ENCODE data around the gene NOTCH2.
"Not testable (repeated sequence)": the region's sequence is repeated elsewhere in the genome, so short reads cannot be mapped to it uniquely, and the experiment has no call there.

The NOTCH2 gene

GRCh38 chr1:120112212-120112611 lies 42.8 kb upstream of the NOTCH2 start:
- TF ChIP-seq PRDM10 (tag by site-specific recombination; IDR thresholded peaks at IDR 0.05): peak; percentile 59
- CTCF ChIA-PET, POLR2A ChIA-PET: not testable (repeated sequence)

GRCh38 chr1:120111771-120112170 lies 42.3 kb upstream of the NOTCH2 start:
- H3K9me3 ChIP-seq (ENCODE audit: control insufficient read depth, insufficient read depth, low read depth, low read length); CTCF ChIA-PET: not testable (repeated sequence)

More at GRCh38 chr1:120112212-120112611, 42.8 kb upstream of the NOTCH2 start:
- not testable (repeated sequence) for H3K4me1 ChIP-seq (ENCODE audit: control insufficient read depth, insufficient read depth, low read length); H3K4me3 ChIP-seq (ENCODE audit: low read depth, low read length); H3K36me3 ChIP-seq (ENCODE audit: control insufficient read depth in 2 of 2, insufficient read depth in 1 of 2, low read length in 2 of 2); H3K27ac ChIP-seq (ENCODE audit: extremely low read depth, low read depth, low read length); H3K9me3 ChIP-seq (ENCODE audit: control insufficient read depth, insufficient read depth, low read depth, low read length)

GRCh38 chr1:120111008-120111407 lies 41.5 kb upstream of the NOTCH2 start:
- H3K27ac ChIP-seq (ENCODE audit: extremely low read depth, low read depth, low read length); POLR2A ChIA-PET; H3K36me3 ChIP-seq (ENCODE audit: control insufficient read depth in 2 of 2, insufficient read depth in 1 of 2, low read length in 2 of 2); CTCF ChIA-PET; H3K4me3 ChIP-seq (ENCODE audit: low read depth, low read length); H3K9me3 ChIP-seq (ENCODE audit: control insufficient read depth, insufficient read depth, low read depth, low read length); H3K4me1 ChIP-seq (ENCODE audit: control insufficient read depth, insufficient read depth, low read length): not testable (repeated sequence)

More at GRCh38 chr1:120111771-120112170, 42.3 kb upstream of the NOTCH2 start:
- H3K27ac ChIP-seq (ENCODE audit: extremely low read depth, low read depth, low read length); H3K4me3 ChIP-seq (ENCODE audit: low read depth, low read length); POLR2A ChIA-PET; H3K36me3 ChIP-seq (ENCODE audit: control insufficient read depth in 2 of 2, insufficient read depth in 1 of 2, low read length in 2 of 2); H3K4me1 ChIP-seq (ENCODE audit: control insufficient read depth, insufficient read depth, low read length): not testable (repeated sequence)

GRCh38 chr1:120109656-120110055 lies 40.2 kb upstream of the NOTCH2 start:
- H3K4me3 ChIP-seq (ENCODE audit: low read depth, low read length); H3K9me3 ChIP-seq (ENCODE audit: control insufficient read depth, insufficient read depth, low read depth, low read length); H3K4me1 ChIP-seq (ENCODE audit: control insufficient read depth, insufficient read depth, low read length); POLR2A ChIA-PET; H3K36me3 ChIP-seq (ENCODE audit: control insufficient read depth in 2 of 2, insufficient read depth in 1 of 2, low read length in 2 of 2); CTCF ChIA-PET; H3K27ac ChIP-seq (ENCODE audit: extremely low read depth, low read depth, low read length): not testable (repeated sequence)

- CTCF ChIA-PET: not testable (repeated sequence)
Measured at GRCh38 chr1:120109180-120109579, 39.7 kb upstream of the NOTCH2 start.

GRCh38 chr1:120105288-120105687 lies 35.8 kb upstream of the NOTCH2 start:
- H3K27ac ChIP-seq (ENCODE audit: extremely low read depth, low read depth, low read length); POLR2A ChIA-PET; CTCF ChIA-PET: not testable (repeated sequence)

More at GRCh38 chr1:120109180-120109579, 39.7 kb upstream of the NOTCH2 start:
- H3K36me3 ChIP-seq (ENCODE audit: control insufficient read depth in 2 of 2, insufficient read depth in 1 of 2, low read length in 2 of 2); H3K27ac ChIP-seq (ENCODE audit: extremely low read depth, low read depth, low read length); H3K9me3 ChIP-seq (ENCODE audit: control insufficient read depth, insufficient read depth, low read depth, low read length); POLR2A ChIA-PET; H3K4me1 ChIP-seq (ENCODE audit: control insufficient read depth, insufficient read depth, low read length); H3K4me3 ChIP-seq (ENCODE audit: low read depth, low read length): not testable (repeated sequence)

GRCh38 chr1:120103768-120104167 lies 34.3 kb upstream of the NOTCH2 start:
- CTCF ChIA-PET; H3K27ac ChIP-seq (ENCODE audit: extremely low read depth, low read depth, low read length); POLR2A ChIA-PET; H3K4me1 ChIP-seq (ENCODE audit: control insufficient read depth, insufficient read depth, low read length); H3K4me3 ChIP-seq (ENCODE audit: low read depth, low read length); H3K9me3 ChIP-seq (ENCODE audit: control insufficient read depth, insufficient read depth, low read depth, low read length); H3K36me3 ChIP-seq (ENCODE audit: control insufficient read depth in 2 of 2, insufficient read depth in 1 of 2, low read length in 2 of 2): not testable (repeated sequence)

More at GRCh38 chr1:120105288-120105687, 35.8 kb upstream of the NOTCH2 start:
- H3K4me3 ChIP-seq (ENCODE audit: low read depth, low read length); H3K9me3 ChIP-seq (ENCODE audit: control insufficient read depth, insufficient read depth, low read depth, low read length); H3K4me1 ChIP-seq (ENCODE audit: control insufficient read depth, insufficient read depth, low read length); H3K36me3 ChIP-seq (ENCODE audit: control insufficient read depth in 2 of 2, insufficient read depth in 1 of 2, low read length in 2 of 2): not testable (repeated sequence)

GRCh38 chr1:120101593-120101992 lies 32.1 kb upstream of the NOTCH2 start:
- H3K9me3 ChIP-seq (ENCODE audit: control insufficient read depth, insufficient read depth, low read depth, low read length); H3K36me3 ChIP-seq (ENCODE audit: control insufficient read depth in 2 of 2, insufficient read depth in 1 of 2, low read length in 2 of 2); POLR2A ChIA-PET; H3K27ac ChIP-seq (ENCODE audit: extremely low read depth, low read depth, low read length); CTCF ChIA-PET; H3K4me1 ChIP-seq (ENCODE audit: control insufficient read depth, insufficient read depth, low read length); H3K4me3 ChIP-seq (ENCODE audit: low read depth, low read length): not testable (repeated sequence)

GRCh38 chr1:120100590-120100989 lies 31.1 kb upstream of the NOTCH2 start:
- POLR2A ChIA-PET; H3K36me3 ChIP-seq (ENCODE audit: control insufficient read depth in 2 of 2, insufficient read depth in 1 of 2, low read length in 2 of 2); H3K4me1 ChIP-seq (ENCODE audit: control insufficient read depth, insufficient read depth, low read length); H3K27ac ChIP-seq (ENCODE audit: extremely low read depth, low read depth, low read length); H3K9me3 ChIP-seq (ENCODE audit: control insufficient read depth, insufficient read depth, low read depth, low read length); CTCF ChIA-PET; H3K4me3 ChIP-seq (ENCODE audit: low read depth, low read length): not testable (repeated sequence)

- CTCF ChIA-PET; H3K4me3 ChIP-seq (ENCODE audit: low read depth, low read length); H3K9me3 ChIP-seq (ENCODE audit: control insufficient read depth, insufficient read depth, low read depth, low read length); H3K4me1 ChIP-seq (ENCODE audit: control insufficient read depth, insufficient read depth, low read length); H3K27ac ChIP-seq (ENCODE audit: extremely low read depth, low read depth, low read length); POLR2A ChIA-PET; H3K36me3 ChIP-seq (ENCODE audit: control insufficient read depth in 2 of 2, insufficient read depth in 1 of 2, low read length in 2 of 2): not testable (repeated sequence)
Measured at GRCh38 chr1:120098986-120099759, 29.7 kb upstream of the NOTCH2 start.
